OCI-LY3 (cell line): ENCODE measurements around the gene RNASEL.
A peak's percentile ranks its signal among the peaks of the same experiment; 100 is the strongest.

Experiments
- H2AFZ ChIP-seq: fragments of 200-600, 300-600 bp; shearing (Covaris generic); 2 replicates; pipeline ENCODE4 v1.6.0; 2014; ENCODE audit warnings: antibody characterized with exemption, low read depth, low read length
- H3K27ac ChIP-seq: fragments of 200-600, 300-600 bp; sonication (generic); 2 replicates; pipeline ENCODE4 v1.5.1; 2014; ENCODE audit warnings: mild to moderate bottlenecking, low read length, moderate library complexity, mixed read lengths
- H3K27me3 ChIP-seq: fragments of 200-600, 300-600 bp; sonication (generic); 2 replicates; pipeline ENCODE4 v1.6.1; 2014; ENCODE audit warnings: low read depth, low read length, mixed read lengths
- H3K36me3 ChIP-seq: fragments of 200-600, 300-600 bp; sonication (generic); replicated peaks from 2 replicates; pipeline ENCODE3; 2014; ENCODE audit warnings: low read depth, low read length, mixed read lengths
- H3K4me1 ChIP-seq: fragments of 300-600, 200-600 bp; sonication (generic); 2 replicates; pipeline ENCODE4 v1.6.1; 2014; ENCODE audit warnings: low read length, mixed read lengths
- H3K4me2 ChIP-seq: fragments of 200-600, 300-600 bp; sonication (generic); 2 replicates; pipeline ENCODE4 v1.6.1; 2014; ENCODE audit warnings: low read length, mixed read lengths
- H3K4me3 ChIP-seq: fragments of 300-600, 200-600 bp; sonication (generic); 2 replicates; pipeline ENCODE4 v1.5.1; 2014; ENCODE audit warnings: antibody characterized with exemption, mild to moderate bottlenecking, low read length, moderate library complexity
- H3K79me2 ChIP-seq: fragments of 300-600, 200-600 bp; shearing (Covaris generic); 2 replicates; pipeline ENCODE4 v1.6.1; 2014; ENCODE audit warnings: mild to moderate bottlenecking, low read length, mixed read lengths
- H3K9ac ChIP-seq: fragments of 300-600, 200-600 bp; shearing (Covaris generic); 2 replicates; pipeline ENCODE4 v1.6.0; 2014; ENCODE audit warnings: mild to moderate bottlenecking, low read length, moderate library complexity
- H3K9me3 ChIP-seq: fragments of 200-600, 300-600 bp; shearing (Covaris generic); 2 replicates; pipeline ENCODE4 v1.6.1; 2014; ENCODE audit warnings: low read length, mixed read lengths; ENCODE audit not compliant: insufficient read depth
- H4K20me1 ChIP-seq: fragments of 200-600, 300-600 bp; sonication (generic); 2 replicates; pipeline ENCODE4 v1.6.1; 2016; ENCODE audit warnings: low read length, mixed read lengths; ENCODE audit not compliant: insufficient read depth
- CTCF ChIP-seq: fragments of 200-600, 300-600 bp; sonication (generic); IDR thresholded peaks from 2 replicates; pipeline ENCODE4 v1.5.1; 2014; ENCODE audit warnings: antibody characterized with exemption, low read length, low read depth
- EZH2phosphoT487 ChIP-seq: fragments of 200-600 bp; shearing (Covaris generic); IDR thresholded peaks from 2 replicates; pipeline ENCODE4 v1.6.1; 2018; ENCODE audit warnings: antibody characterized with exemption, mixed run types, low read depth

RNASEL gene

GRCh38 chr1:182588500-182589396 is at the start of gene RNASEL:
TSS of gene RNASEL (minus strand) at chr1:182589256. CDS start at chr1:182586806, 2,450 bp downstream.
- H3K4me2 ChIP-seq = peak within 1 kb of the TSS; percentile 91
- H3K4me3 ChIP-seq = peak within 1 kb of the TSS; percentile 89
- H3K27ac ChIP-seq = peak within 1 kb of the TSS; percentile 62
- no peaks in the 10 kb centered on the region for H3K27me3 ChIP-seq
- no peaks in the 10 kb centered on the region for H3K36me3 ChIP-seq
- H3K4me1 ChIP-seq = peaks cover 12% of the 10 kb centered on the region
- H3K9me3 ChIP-seq = no peaks in the 10 kb centered on the region
- peak within 1 kb of the TSS; percentile 94 for H3K9ac ChIP-seq
- H2AFZ ChIP-seq = peak within 1 kb of the TSS; percentile 97
- H3K79me2 ChIP-seq = no peaks in the 10 kb centered on the region
- TF ChIP-seq EZH2phosphoT487 (no peak), CTCF (no peak)
- no peaks in the 10 kb centered on the region for H4K20me1 ChIP-seq

GRCh38 chr1:182637769-182638168 is 48.7 kb upstream of the RNASEL start:
- TF ChIP-seq CTCF = no peak
- TF ChIP-seq EZH2phosphoT487 = no peak
- Histone ChIP-seq H3K4me1 (peaks cover 18% of the 10 kb centered on the region), H3K9me3 (no peaks in the 10 kb centered on the region), H2AFZ (no peak overlapping the region), H4K20me1 (no peaks in the 10 kb centered on the region), H3K27me3 (no peaks in the 10 kb centered on the region), H3K9ac (no peak overlapping the region), H3K4me3 (no peak overlapping the region), H3K36me3 (no peaks in the 10 kb centered on the region), H3K27ac (no peak overlapping the region), H3K4me2 (no peak overlapping the region), H3K79me2 (no peaks in the 10 kb centered on the region)

- no peaks in the 10 kb centered on the region for H3K9me3 ChIP-seq
- peaks cover 28% of the 10 kb centered on the region for H3K4me1 ChIP-seq
- H3K36me3 ChIP-seq = no peaks in the 10 kb centered on the region
- H3K79me2 ChIP-seq = no peaks in the 10 kb centered on the region
- no peaks in the 10 kb centered on the region for H4K20me1 ChIP-seq
- no peak overlapping the region for H3K4me3 ChIP-seq
- H3K27me3 ChIP-seq = no peaks in the 10 kb centered on the region
- no peak overlapping the region for H3K4me2 ChIP-seq
- no peak overlapping the region for H3K27ac ChIP-seq
- no peak overlapping the region for H3K9ac ChIP-seq
- TF ChIP-seq CTCF = no peak
- H2AFZ ChIP-seq = no peak overlapping the region
Measured at GRCh38 chr1:182635871-182636270, 46.8 kb upstream of the RNASEL start.

- Histone ChIP-seq H3K27me3 (no peaks in the 10 kb centered on the region), H3K4me3 (no peak overlapping the region), H3K9me3 (no peaks in the 10 kb centered on the region), H3K9ac (no peak overlapping the region), H3K4me2 (peak overlapping the region; percentile 45), H2AFZ (no peak overlapping the region), H4K20me1 (no peaks in the 10 kb centered on the region), H3K4me1 (peaks cover 33% of the 10 kb centered on the region), H3K36me3 (no peaks in the 10 kb centered on the region), H3K27ac (no peak overlapping the region), H3K79me2 (no peaks in the 10 kb centered on the region)
- TF ChIP-seq EZH2phosphoT487 = no peak
- TF ChIP-seq CTCF = no peak
Measured at GRCh38 chr1:182634306-182635072, 45.4 kb upstream of the RNASEL start.
